Ascending aorta (tissue), 2 donors: ENCODE measurements around the gene R3HDM4. TPM values are rescaled to one million over a fixed set of nuclear protein-coding genes. Genes with fewer than 3 reads are reported as not detected.

Source experiments
- DNase-seq, 2 donors: peaks; one replicate each; pipeline ENCODE4 v3.0.0-alpha.2; 2019; ENCODE audit warnings: low spot score in 2 of 2
- H3K27ac ChIP-seq, 2 donors: fragments of 200-600 bp; sonication (generic); one replicate each; pipeline ENCODE4 v1.5.1; 2016 to 2017; ENCODE audit warnings: mild to moderate bottlenecking in 1 of 2
- H3K27me3 ChIP-seq: fragments of 200-600 bp; sonication (generic); one replicate; pipeline ENCODE4 v1.5.1; 2017
- H3K36me3 ChIP-seq, 2 donors: fragments of 200-600 bp; sonication (generic); one replicate each; pipeline ENCODE4 v1.5.1; 2016
- H3K4me1 ChIP-seq, 2 donors: fragments of 200-600 bp; sonication (generic); one replicate each; pipeline ENCODE4 v1.5.1; 2016 to 2017; ENCODE audit warnings: mild to moderate bottlenecking in 1 of 2
- H3K4me3 ChIP-seq, 2 donors: fragments of 200-600 bp; sonication (generic); one replicate each; pipeline ENCODE4 v1.5.1; 2016 to 2017; ENCODE audit warnings: mild to moderate bottlenecking in 1 of 2
- H3K9me3 ChIP-seq, 2 donors: fragments of 200-600 bp; sonication (generic); one replicate each; pipeline ENCODE4 v1.5.1; 2016
- intact Hi-C: fragments of 100-400 bp; cut with DNase I; formaldehyde crosslinking; loops from one replicate; pipeline ENCODE4 v1.15.1; 2023
- total RNA-seq: library from RNA; depleted of rRNA; stranded (reverse); fragments of >200 nt; gene quantifications from one replicate; pipeline ENCODE4 v1.1.0, GENCODE V29; 2016
- TF ChIP-seq, protein P1 (sequence below), 3 experiments: fragments of 200-600 bp in 2 of 3; fragments of 450-650 bp in 1 of 3; sonication (generic) in 2 of 3; IDR thresholded peaks; one replicate each; pipeline ENCODE4 v1.5.1; 2016 to 2019; ENCODE audit warnings: antibody characterized with exemption in 3 of 3, mild to moderate bottlenecking in 1 of 3, moderate library complexity in 1 of 3

Gene R3HDM4
- total RNA-seq, 1 donor from 2014 or later, result 81.5 TPM

DNA sequence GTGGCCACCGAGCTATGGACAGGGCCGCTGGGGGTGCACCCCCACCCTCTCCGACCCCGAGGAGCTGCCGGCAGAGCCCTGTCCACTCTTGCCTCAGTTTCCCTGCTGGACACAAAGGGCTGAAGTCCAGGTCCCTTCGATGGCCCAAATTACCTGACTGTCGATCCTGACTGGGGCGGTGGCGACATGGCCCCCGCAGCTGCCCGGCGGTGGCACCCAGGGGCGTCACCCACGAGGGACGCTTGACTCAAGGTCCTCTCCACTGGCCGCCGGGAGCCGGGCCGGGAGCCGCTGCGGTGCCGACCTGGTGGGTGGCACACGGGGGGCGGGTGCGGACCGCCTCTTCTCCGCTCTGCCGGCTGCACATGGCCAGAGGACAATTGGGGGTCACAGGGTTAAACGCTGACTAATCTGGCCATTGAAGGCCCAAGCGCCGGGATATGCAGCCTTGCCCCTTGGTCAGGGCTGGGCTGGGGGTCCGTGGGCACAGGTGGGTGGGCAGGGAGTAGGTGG, 29.2 kb upstream of the R3HDM4 start:
- TF ChIP-seq, protein P1, sequence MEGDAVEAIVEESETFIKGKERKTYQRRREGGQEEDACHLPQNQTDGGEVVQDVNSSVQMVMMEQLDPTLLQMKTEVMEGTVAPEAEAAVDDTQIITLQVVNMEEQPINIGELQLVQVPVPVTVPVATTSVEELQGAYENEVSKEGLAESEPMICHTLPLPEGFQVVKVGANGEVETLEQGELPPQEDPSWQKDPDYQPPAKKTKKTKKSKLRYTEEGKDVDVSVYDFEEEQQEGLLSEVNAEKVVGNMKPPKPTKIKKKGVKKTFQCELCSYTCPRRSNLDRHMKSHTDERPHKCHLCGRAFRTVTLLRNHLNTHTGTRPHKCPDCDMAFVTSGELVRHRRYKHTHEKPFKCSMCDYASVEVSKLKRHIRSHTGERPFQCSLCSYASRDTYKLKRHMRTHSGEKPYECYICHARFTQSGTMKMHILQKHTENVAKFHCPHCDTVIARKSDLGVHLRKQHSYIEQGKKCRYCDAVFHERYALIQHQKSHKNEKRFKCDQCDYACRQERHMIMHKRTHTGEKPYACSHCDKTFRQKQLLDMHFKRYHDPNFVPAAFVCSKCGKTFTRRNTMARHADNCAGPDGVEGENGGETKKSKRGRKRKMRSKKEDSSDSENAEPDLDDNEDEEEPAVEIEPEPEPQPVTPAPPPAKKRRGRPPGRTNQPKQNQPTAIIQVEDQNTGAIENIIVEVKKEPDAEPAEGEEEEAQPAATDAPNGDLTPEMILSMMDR (IDR thresholded peaks at IDR 0.05), result no peak
- no peaks in the 10 kb centered on the region for H3K27me3 ChIP-seq
- no peak for DNase-seq
- H3K9me3 ChIP-seq, result no peaks in the 10 kb centered on the region
- H3K4me3 ChIP-seq, result no peak overlapping the region
- H3K4me1 ChIP-seq, result peaks cover 0 to 15% of the 10 kb centered on the region in 2 donors
- intact Hi-C loops, result loop anchor here (5.0 kb wide), 1 partner anchor 40 kb away; the partner anchor contains the start of gene WDR18
- no peak overlapping the region for H3K27ac ChIP-seq
- no peaks in the 10 kb centered on the region for H3K36me3 ChIP-seq

DNA sequence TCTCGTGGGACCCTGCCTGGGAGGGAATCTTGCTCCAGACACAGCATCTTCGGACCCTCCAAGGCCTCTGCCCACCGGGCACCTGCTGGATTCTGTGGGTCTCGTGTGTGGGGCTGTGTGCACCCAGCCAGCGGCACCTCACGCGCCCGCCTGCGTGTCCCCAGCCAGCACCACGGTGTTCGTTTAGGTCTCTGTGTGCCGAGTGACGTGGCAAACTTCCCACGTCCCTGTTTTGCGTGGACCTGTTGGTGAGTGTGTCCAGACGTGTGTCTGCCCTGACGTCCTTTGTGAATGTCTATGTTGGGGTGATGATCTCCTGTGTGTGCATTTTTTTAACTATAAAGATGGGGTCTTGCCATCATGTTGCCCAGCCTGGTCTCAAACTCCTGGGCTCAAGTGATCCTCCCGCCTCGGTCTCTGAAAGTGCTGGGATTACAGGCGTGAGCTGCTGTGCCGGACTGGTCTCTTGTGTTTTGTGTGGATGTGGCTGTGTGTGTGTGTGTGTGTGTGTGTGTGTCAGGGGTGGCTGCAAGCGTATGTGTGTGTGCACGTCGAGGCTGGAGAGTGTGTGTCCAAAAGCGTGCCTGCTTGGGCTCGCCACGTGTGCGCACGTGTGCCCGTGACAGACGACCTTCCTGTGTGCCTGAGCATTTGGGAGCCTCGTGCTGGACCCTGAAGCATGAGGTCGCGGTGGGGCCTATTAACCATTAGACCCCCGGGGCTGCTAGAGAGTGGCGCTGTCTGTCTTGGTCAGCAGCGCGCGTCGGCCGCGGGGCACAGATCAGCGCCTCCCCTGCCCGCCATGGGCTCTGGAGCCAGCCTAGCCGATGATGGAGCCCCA, 28.5 kb upstream of the R3HDM4 start:
- Histone ChIP-seq H3K9me3 (no peaks in the 10 kb centered on the region), H3K27ac (peak overlapping the region; percentile 88), H3K4me3 (peak overlapping the region; percentile 48 to 58), H3K27me3 (no peaks in the 10 kb centered on the region), H3K36me3 (no peaks in the 10 kb centered on the region), H3K4me1 (peaks cover 0 to 15% of the 10 kb centered on the region in 2 donors)
- TF ChIP-seq, protein P1 (IDR thresholded peaks at IDR 0.05), result no peak
- no peak for DNase-seq
- intact Hi-C loops, result loop anchor here (1.0 to 5.0 kb wide), 2 partner anchors 14 to 41 kb away; partner anchors contain the start of gene WDR18

DNA sequence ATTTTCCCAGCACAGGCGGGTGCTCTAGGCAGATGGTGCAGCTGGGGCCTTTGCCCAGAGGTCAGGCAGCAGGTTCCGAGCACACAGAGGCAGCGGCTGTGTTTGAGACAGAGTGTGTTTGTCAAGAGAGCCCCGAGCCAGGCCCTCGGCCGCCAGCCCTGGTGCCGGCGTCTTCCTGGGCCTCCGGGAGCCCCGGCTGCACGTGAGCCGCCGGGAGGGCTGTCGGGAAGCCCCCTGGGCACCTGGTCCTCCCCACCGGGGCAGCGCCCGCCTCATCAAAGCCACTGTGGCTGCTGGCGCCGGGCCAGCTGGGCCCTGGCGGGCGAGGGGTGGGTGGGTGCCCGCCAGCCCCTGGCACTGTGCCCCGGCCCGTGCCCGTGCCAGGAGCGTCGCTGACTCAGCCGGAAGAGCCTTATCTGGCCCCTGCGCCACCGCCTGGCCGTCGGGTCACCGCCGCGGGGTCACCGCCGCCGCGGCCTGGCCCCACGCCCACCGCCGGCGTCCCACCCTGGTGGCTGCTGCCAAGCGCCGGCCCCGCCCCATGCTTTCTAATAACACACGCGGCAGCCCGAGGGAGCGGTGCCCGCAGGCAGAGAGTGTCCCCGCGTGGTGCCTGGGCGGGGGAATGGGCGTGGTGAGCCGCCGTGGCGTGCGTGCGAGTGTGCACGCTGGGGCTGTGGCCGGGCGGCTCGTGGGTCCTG, 27.7 kb upstream of the R3HDM4 start:
- DNase-seq, result peak; percentile 63 to 90

DNA sequence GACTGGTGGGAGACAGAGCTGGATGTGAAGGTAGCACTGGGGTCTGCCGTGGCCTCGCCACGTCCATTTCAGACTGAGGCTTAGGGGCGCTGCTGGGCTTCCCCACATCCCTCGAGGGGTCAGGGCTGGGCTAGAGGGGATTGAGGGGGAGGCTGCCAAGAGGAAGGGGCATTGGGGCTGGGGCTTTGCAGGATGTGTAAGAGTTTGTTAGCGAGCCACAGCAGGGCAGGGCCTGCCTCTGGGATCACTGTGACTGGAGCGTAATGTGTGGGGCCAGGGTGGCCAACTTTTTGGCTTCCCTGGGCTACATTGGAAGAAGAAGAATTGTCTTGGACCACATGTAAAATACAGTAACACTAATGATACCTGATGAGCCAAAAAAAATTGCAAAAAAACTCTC, 26.9 kb upstream of the R3HDM4 start:
- H3K27ac ChIP-seq, result peak overlapping the region; percentile 88
- intact Hi-C loops, result loop anchor here (5.0 kb wide), 1 partner anchor 42 kb away; the partner anchor contains the start of gene WDR18

More for the DNA sequence above, 27.7 kb upstream of the R3HDM4 start:
- peak overlapping the region; percentile 48 to 58 for H3K4me3 ChIP-seq
- intact Hi-C loops, result loop anchor here (1.0 to 5.0 kb wide), 2 partner anchors 13 to 42 kb away; partner anchors contain the start of gene WDR18
- no peaks in the 10 kb centered on the region for H3K36me3 ChIP-seq
- peak overlapping the region; percentile 88 for H3K27ac ChIP-seq
- peaks cover 0 to 15% of the 10 kb centered on the region in 2 donors for H3K4me1 ChIP-seq
- no peaks in the 10 kb centered on the region for H3K9me3 ChIP-seq
- no peaks in the 10 kb centered on the region for H3K27me3 ChIP-seq
- TF ChIP-seq, protein P1 (IDR thresholded peaks at IDR 0.05), result no peak

DNA sequence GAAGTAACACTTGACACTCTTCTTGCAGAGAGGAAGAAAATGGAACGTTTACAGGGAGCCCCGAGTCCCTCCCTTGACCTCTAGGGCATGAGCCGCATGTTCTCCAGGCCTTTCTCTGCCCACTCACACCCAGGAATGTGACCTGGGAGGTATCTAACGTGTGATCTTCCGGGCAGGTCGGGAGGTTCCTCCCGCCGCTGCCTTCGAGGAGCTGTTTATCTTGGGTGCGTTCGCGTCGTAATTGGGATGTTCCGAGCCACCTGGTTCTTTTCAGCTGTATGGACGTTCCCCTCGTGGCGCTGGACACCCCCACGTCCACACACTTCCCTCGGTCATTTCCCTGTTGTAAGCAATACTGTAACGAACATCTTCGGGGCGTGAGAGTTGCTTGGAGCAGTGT, 26.4 kb upstream of the R3HDM4 start:
- DNase-seq, result no peak
- TF ChIP-seq, protein P1 (IDR thresholded peaks at IDR 0.05), result no peak
- peaks cover 2 to 23% of the 10 kb centered on the region in 2 donors for H3K4me1 ChIP-seq
- H3K4me3 ChIP-seq, result no peak overlapping the region
- no peaks in the 10 kb centered on the region for H3K9me3 ChIP-seq
- no peaks in the 10 kb centered on the region for H3K27me3 ChIP-seq
- no peaks in the 10 kb centered on the region for H3K36me3 ChIP-seq
- intact Hi-C loops, result no loop called here
- H3K27ac ChIP-seq, result peak overlapping the region in 1 of 2 donors; percentile 88

More for the DNA sequence above, 26.9 kb upstream of the R3HDM4 start:
- Histone ChIP-seq H3K27me3 (no peaks in the 10 kb centered on the region), H3K4me3 (peak overlapping the region in 1 of 2 donors; percentile 58), H3K9me3 (no peaks in the 10 kb centered on the region), H3K4me1 (peaks cover 0 to 19% of the 10 kb centered on the region in 2 donors), H3K36me3 (no peaks in the 10 kb centered on the region)
- TF ChIP-seq, protein P1 (IDR thresholded peaks at IDR 0.05), result no peak
- no peak for DNase-seq
